K562 (cell line): ENCODE results near the gene GLG1. TPM values are rescaled to one million over a fixed set of nuclear protein-coding genes. Genes with fewer than 3 reads are reported as not detected.
A peak's percentile ranks its signal among the peaks of the same experiment; 100 is the strongest.

Experiments used
- BRD4 ChIP-seq: fragments of 200-600 bp; sonication (generic); IDR thresholded peaks from 2 replicates; pipeline ENCODE4 v1.6.1; 2017; ENCODE audit warnings: inconsistent platforms
- CBFA2T3 ChIP-seq: fragments of 450-650 bp; IDR thresholded peaks from 2 replicates; pipeline ENCODE4 v1.6.1; 2017
- FOXA3 ChIP-seq, 2 experiments: fragments of 450-650 bp in 1 of 2; sonication (generic) in 1 of 2; formaldehyde crosslinking; IDR thresholded peaks in 1 of 2; conservative IDR thresholded peaks in 1 of 2; 2 replicates each; pipeline versions ENCODE4 v1.4.0 to v1.8.0; 2020 to 2022; ENCODE audit warnings: mild to moderate bottlenecking in 2 of 2, missing genetic modification reagents in 1 of 2
- GABPA ChIP-seq: fragments of 200-800 bp; sonication (Bioruptor generic); conservative IDR thresholded peaks from 2 replicates; pipeline ENCODE4 v1.6.1; 2016; ENCODE audit warnings: low read depth, missing genetic modification characterization, missing compliant biosample characterization
- HDAC2 ChIP-seq: fragments of 450-650 bp; IDR thresholded peaks from 2 replicates; pipeline ENCODE4 v1.6.1; 2016; ENCODE audit warnings: mild to moderate bottlenecking
- KDM1A ChIP-seq, 2 experiments: fragments of 450-650 bp; IDR thresholded peaks; 2 replicates each; pipeline ENCODE4 v1.6.1; 2016; ENCODE audit warnings: mild to moderate bottlenecking in 2 of 2
- LARP7 ChIP-seq: fragments of 450-650 bp; IDR thresholded peaks from 2 replicates; pipeline ENCODE4 v1.6.1; 2016
- MLLT1 ChIP-seq, 2 experiments: fragments of 450-650 bp; IDR thresholded peaks; 2 replicates each; pipeline ENCODE4 v1.6.1; 2016
- NCOA1 ChIP-seq: fragments of 450-650 bp; IDR thresholded peaks from 2 replicates; pipeline ENCODE4 v1.6.1; 2016; ENCODE audit warnings: low read depth
- NFIC ChIP-seq: fragments of 450-650 bp; IDR thresholded peaks from 2 replicates; pipeline ENCODE4 v1.6.1; 2017; ENCODE audit warnings: mild to moderate bottlenecking, inconsistent platforms
- OTX1 ChIP-seq: fragments of 450-650 bp; formaldehyde crosslinking; IDR thresholded peaks from 2 replicates; pipeline ENCODE4 v1.4.0; 2022; ENCODE audit warnings: mild to moderate bottlenecking
- PATZ1 ChIP-seq: fragments of 250-450 bp; sonication (Bioruptor Pico); IDR thresholded peaks from 2 replicates; pipeline ENCODE4 v1.5.0; 2020; ENCODE audit warnings: mild to moderate bottlenecking, borderline replicate concordance
- PCBP1 ChIP-seq: fragments of 200-400 bp; formaldehyde crosslinking; IDR thresholded peaks from 2 replicates; pipeline ENCODE4 v1.6.1; 2018; ENCODE audit warnings: mild to moderate bottlenecking, low read depth, low read length; ENCODE audit not compliant: poor library complexity, severe bottlenecking
- SMARCA4 ChIP-seq: fragments of 450-650 bp; IDR thresholded peaks from 2 replicates; pipeline ENCODE4 v1.6.1; 2016
- SREBF1 ChIP-seq: fragments of 150-350 bp; IDR thresholded peaks from 2 replicates; pipeline ENCODE4 v1.6.1; 2014; ENCODE audit warnings: antibody characterized with exemption, low read depth, low read length, borderline replicate concordance
- TRIM28 ChIP-seq: fragments of 450-650 bp; IDR thresholded peaks from 2 replicates; pipeline ENCODE4 v1.6.1; 2017
- WHSC1 ChIP-seq: IDR thresholded peaks from one replicate; pipeline ENCODE4 v1.6.1; 2012; ENCODE audit warnings: low read length, control low read depth, inconsistent platforms
- ZNF347 ChIP-seq: fragments of 450-650 bp; formaldehyde crosslinking; IDR thresholded peaks from 2 replicates; pipeline ENCODE4 v1.4.0; 2020; ENCODE audit warnings: low read depth, mild to moderate bottlenecking, moderate library complexity
- ZNF583 ChIP-seq: fragments of 250-450 bp; sonication (Bioruptor Pico); IDR thresholded peaks from 2 replicates; pipeline ENCODE4 v1.4.0; 2020
- polyA plus RNA-seq, 8 experiments: library from polyadenylated mRNA; depleted of rRNA in 4 of 8; stranded (reverse) in 5 of 8; unstranded in 3 of 8; fragments of >200 nt; fragmentation: Nextera tagmentation in 2 of 8; fragmentation: Illumina TruSeq in 1 of 8; extraction: Ambion mirVana in 2 of 8; extraction: Trizol in 1 of 8; gene quantifications; 2 replicates each; pipeline versions ENCODE4 v1.2.1 to v1.2.3, GENCODE V29; 2011 to 2014; ENCODE audit warnings: inconsistent platforms in 1 of 8, missing spikeins in 1 of 8
- total RNA-seq, 7 experiments: library from RNA; depleted of rRNA in 6 of 7; stranded (reverse); fragments of >200 nt in 6 of 7; fragmentation: Illumina TruSeq in 2 of 7; extraction: Trizol in 2 of 7; gene quantifications; 2 replicates each; pipeline versions ENCODE4 v1.2.1 to v1.2.3, GENCODE V29; 2011 to 2021; ENCODE audit warnings: low replicate concordance in 1 of 7
- TF ChIP-seq, protein P1 (sequence below): sonication (generic); formaldehyde crosslinking; IDR thresholded peaks from 2 replicates; pipeline ENCODE4 v1.9.0; 2022; ENCODE audit warnings: mild to moderate bottlenecking, missing genetic modification reagents
- TF ChIP-seq, protein P2 (sequence below): fragments of 200-800 bp; sonication (Bioruptor generic); IDR thresholded peaks from 2 replicates; pipeline ENCODE4 v1.6.1; 2016; ENCODE audit warnings: missing genetic modification characterization, missing compliant biosample characterization

The GLG1 gene
- total and polyA plus RNA-seq, 9 of the 15 experiments (the other 6 are each of a cell fraction or from before 2014, with no cell fraction given): 6.2 to 36.0 (median 23.6) TPM

DNA sequence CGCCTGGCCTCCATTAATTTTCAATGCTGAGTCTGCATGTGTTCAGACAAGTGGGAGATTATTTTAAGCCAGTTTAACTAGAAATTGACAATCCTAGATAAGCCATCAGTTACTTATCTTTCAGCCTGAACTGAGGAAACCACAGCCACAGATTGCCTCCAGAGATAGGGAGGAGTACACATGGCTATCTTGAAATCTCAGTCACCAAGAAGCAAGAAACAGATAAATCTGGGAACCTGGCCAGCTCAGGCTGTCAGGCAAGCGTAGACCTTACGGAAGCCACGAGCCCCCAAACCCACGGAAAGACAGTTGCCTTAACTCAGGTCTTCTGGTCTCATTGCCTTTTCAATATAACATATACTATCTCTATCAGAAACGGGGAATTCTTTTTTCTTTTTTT is 2.0 kb upstream of the GLG1 start (continued):
- TF ChIP-seq MLLT1 (IDR thresholded peaks at IDR 0.05): peak in 1 of 2 experiments; percentile 54; a peak in 1 of 4 replicates
- TF ChIP-seq HDAC2: peak; percentile 89
- peak; percentile 77 for TF ChIP-seq CBFA2T3
- no peak for TF ChIP-seq PATZ1
- TF ChIP-seq, protein P1, sequence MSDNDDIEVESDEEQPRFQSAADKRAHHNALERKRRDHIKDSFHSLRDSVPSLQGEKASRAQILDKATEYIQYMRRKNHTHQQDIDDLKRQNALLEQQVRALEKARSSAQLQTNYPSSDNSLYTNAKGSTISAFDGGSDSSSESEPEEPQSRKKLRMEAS (CRISPR knock-in tag): no peak
- no peak for TF ChIP-seq PCBP1
- no peak for TF ChIP-seq SREBF1
- TF ChIP-seq KDM1A (IDR thresholded peaks at IDR 0.05): peak; percentile 95
- TF ChIP-seq, protein P2, sequence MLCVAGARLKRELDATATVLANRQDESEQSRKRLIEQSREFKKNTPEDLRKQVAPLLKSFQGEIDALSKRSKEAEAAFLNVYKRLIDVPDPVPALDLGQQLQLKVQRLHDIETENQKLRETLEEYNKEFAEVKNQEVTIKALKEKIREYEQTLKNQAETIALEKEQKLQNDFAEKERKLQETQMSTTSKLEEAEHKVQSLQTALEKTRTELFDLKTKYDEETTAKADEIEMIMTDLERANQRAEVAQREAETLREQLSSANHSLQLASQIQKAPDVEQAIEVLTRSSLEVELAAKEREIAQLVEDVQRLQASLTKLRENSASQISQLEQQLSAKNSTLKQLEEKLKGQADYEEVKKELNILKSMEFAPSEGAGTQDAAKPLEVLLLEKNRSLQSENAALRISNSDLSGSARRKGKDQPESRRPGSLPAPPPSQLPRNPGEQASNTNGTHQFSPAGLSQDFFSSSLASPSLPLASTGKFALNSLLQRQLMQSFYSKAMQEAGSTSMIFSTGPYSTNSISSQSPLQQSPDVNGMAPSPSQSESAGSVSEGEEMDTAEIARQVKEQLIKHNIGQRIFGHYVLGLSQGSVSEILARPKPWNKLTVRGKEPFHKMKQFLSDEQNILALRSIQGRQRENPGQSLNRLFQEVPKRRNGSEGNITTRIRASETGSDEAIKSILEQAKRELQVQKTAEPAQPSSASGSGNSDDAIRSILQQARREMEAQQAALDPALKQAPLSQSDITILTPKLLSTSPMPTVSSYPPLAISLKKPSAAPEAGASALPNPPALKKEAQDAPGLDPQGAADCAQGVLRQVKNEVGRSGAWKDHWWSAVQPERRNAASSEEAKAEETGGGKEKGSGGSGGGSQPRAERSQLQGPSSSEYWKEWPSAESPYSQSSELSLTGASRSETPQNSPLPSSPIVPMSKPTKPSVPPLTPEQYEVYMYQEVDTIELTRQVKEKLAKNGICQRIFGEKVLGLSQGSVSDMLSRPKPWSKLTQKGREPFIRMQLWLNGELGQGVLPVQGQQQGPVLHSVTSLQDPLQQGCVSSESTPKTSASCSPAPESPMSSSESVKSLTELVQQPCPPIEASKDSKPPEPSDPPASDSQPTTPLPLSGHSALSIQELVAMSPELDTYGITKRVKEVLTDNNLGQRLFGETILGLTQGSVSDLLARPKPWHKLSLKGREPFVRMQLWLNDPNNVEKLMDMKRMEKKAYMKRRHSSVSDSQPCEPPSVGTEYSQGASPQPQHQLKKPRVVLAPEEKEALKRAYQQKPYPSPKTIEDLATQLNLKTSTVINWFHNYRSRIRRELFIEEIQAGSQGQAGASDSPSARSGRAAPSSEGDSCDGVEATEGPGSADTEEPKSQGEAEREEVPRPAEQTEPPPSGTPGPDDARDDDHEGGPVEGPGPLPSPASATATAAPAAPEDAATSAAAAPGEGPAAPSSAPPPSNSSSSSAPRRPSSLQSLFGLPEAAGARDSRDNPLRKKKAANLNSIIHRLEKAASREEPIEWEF (CRISPR knock-in tag): no peak
- TF ChIP-seq FOXA3 (CRISPR knock-in tag; conservative IDR thresholded peaks at IDR 0.05 in 1 of 2, IDR thresholded peaks at IDR 0.05 in 1 of 2): peak in 1 of 2 experiments; percentile 70; a peak in 2 of 4 replicates
- TF ChIP-seq OTX1 (CRISPR knock-in tag): no peak
- TF ChIP-seq LARP7: no peak
- no peak for TF ChIP-seq GABPA
- no peak for TF ChIP-seq TRIM28
- TF ChIP-seq NFIC: peak; percentile 84
- TF ChIP-seq ZNF583 (CRISPR knock-in tag): no peak
- TF ChIP-seq NCOA1: no peak
- no peak for TF ChIP-seq BRD4
- TF ChIP-seq ZNF347 (CRISPR knock-in tag): no peak
- no peak for TF ChIP-seq WHSC1
- peak; percentile 68; the same call in 1 of the 2 replicates for TF ChIP-seq SMARCA4
